K562 (cell line): ENCODE measurements around the gene HSD3B7. TPM values are rescaled to one million over a fixed set of nuclear protein-coding genes. Genes with fewer than 3 reads are reported as not detected.
A peak's percentile ranks its signal among the peaks of the same experiment; 100 is the strongest.

Experiments used
- BRD9 ChIP-seq: fragments of 450-650 bp; IDR thresholded peaks from 2 replicates; pipeline ENCODE4 v1.6.1; 2018; ENCODE audit warnings: low read depth; ENCODE audit not compliant: partially characterized antibody
- CXXC5 ChIP-seq: fragments of 250-450 bp; sonication (Bioruptor Pico); IDR thresholded peaks from 2 replicates; pipeline ENCODE4 v1.8.0; 2022; ENCODE audit warnings: inconsistent platforms, mild to moderate bottlenecking, moderate library complexity
- DACH1 ChIP-seq: fragments of 450-650 bp; IDR thresholded peaks from 2 replicates; pipeline ENCODE4 v1.6.1; 2018; ENCODE audit not compliant: partially characterized antibody
- DMBX1 ChIP-seq: fragments of 250-450 bp; sonication (Bioruptor Pico); IDR thresholded peaks from 2 replicates; pipeline ENCODE4 v1.8.0; 2022; ENCODE audit warnings: inconsistent platforms, mild to moderate bottlenecking, moderate library complexity, borderline replicate concordance
- HNRNPLL ChIP-seq: fragments of 200-400 bp; formaldehyde crosslinking; IDR thresholded peaks from 2 replicates; pipeline ENCODE4 v1.6.1; 2017; ENCODE audit warnings: low read length, low read depth, mild to moderate bottlenecking; ENCODE audit not compliant: poor library complexity, severe bottlenecking
- MBD2 ChIP-seq: sonication (generic); IDR thresholded peaks from 2 replicates; pipeline ENCODE4 v1.6.1; 2016; ENCODE audit warnings: low read depth, borderline replicate concordance
- MYC ChIP-seq, 2 experiments: fragments of 250-450 bp in 1 of 2; sonication (Bioruptor Pico) in 1 of 2; IDR thresholded peaks; 2 replicates each; pipeline versions ENCODE4 v1.5.1 to v1.6.1; 2012 to 2021; ENCODE audit warnings: low read depth in 2 of 2, borderline replicate concordance in 1 of 2, improper control_type of control experiment in 1 of 2, low read length in 1 of 2, mild to moderate bottlenecking in 1 of 2, moderate library complexity in 1 of 2
- PHB ChIP-seq: fragments of 250-450 bp; sonication (Bioruptor Pico); IDR thresholded peaks from 2 replicates; pipeline ENCODE4 v1.5.0; 2021
- RBM25 ChIP-seq: fragments of 200-400 bp; formaldehyde crosslinking; IDR thresholded peaks from 2 replicates; pipeline ENCODE4 v1.6.1; 2018; ENCODE audit warnings: low read length, low read depth, moderate library complexity; ENCODE audit not compliant: severe bottlenecking
- ZNF212 ChIP-seq: fragments of 450-650 bp; formaldehyde crosslinking; IDR thresholded peaks from 2 replicates; pipeline ENCODE4 v1.4.0; 2020; ENCODE audit warnings: mild to moderate bottlenecking
- ZNF324 ChIP-seq: fragments of 250-450 bp; sonication (Bioruptor Pico); IDR thresholded peaks from 2 replicates; pipeline ENCODE4 v1.4.0; 2020; ENCODE audit warnings: mild to moderate bottlenecking
- polyA plus RNA-seq, 8 experiments: library from polyadenylated mRNA; depleted of rRNA in 4 of 8; stranded (reverse) in 5 of 8; unstranded in 3 of 8; fragments of >200 nt; fragmentation: Nextera tagmentation in 2 of 8; fragmentation: Illumina TruSeq in 1 of 8; extraction: Ambion mirVana in 2 of 8; extraction: Trizol in 1 of 8; gene quantifications; 2 replicates each; pipeline versions ENCODE4 v1.2.1 to v1.2.3, GENCODE V29; 2011 to 2014; ENCODE audit warnings: inconsistent platforms in 1 of 8, missing spikeins in 1 of 8
- total RNA-seq, 7 experiments: library from RNA; depleted of rRNA in 6 of 7; stranded (reverse); fragments of >200 nt in 6 of 7; fragmentation: Illumina TruSeq in 2 of 7; extraction: Trizol in 2 of 7; gene quantifications; 2 replicates each; pipeline versions ENCODE4 v1.2.1 to v1.2.3, GENCODE V29; 2011 to 2021; ENCODE audit warnings: low replicate concordance in 1 of 7
- TF ChIP-seq, protein P1 (sequence below): fragments of 250-450 bp; sonication (Bioruptor Pico); IDR thresholded peaks from 2 replicates; pipeline ENCODE4 v1.5.0; 2022; ENCODE audit warnings: mild to moderate bottlenecking
- TF ChIP-seq, protein P2 (sequence below): sonication (generic); formaldehyde crosslinking; IDR thresholded peaks from 2 replicates; pipeline ENCODE4 v1.8.0; 2022; ENCODE audit warnings: missing genetic modification reagents, mild to moderate bottlenecking, borderline replicate concordance
- TF ChIP-seq, protein P3 (sequence below), 2 experiments: IDR thresholded peaks in 1 of 2; conservative IDR thresholded peaks in 1 of 2; 2 replicates each; pipeline ENCODE4 v1.6.1; 2016; ENCODE audit warnings: low read depth in 2 of 2, mild to moderate bottlenecking in 1 of 2, missing compliant biosample characterization in 1 of 2, missing genetic modification characterization in 1 of 2, moderate library complexity in 1 of 2
- TF ChIP-seq, protein P4 (sequence below): sonication (generic); formaldehyde crosslinking; IDR thresholded peaks from 2 replicates; pipeline ENCODE4 v1.8.0; 2023; ENCODE audit warnings: mild to moderate bottlenecking, missing genetic modification reagents

HSD3B7 gene
- total and polyA plus RNA-seq, 9 of the 15 experiments (the other 6 are each of a cell fraction or from before 2014, with no cell fraction given), result 5.4 to 49.1 (median 23.0) TPM

DNA sequence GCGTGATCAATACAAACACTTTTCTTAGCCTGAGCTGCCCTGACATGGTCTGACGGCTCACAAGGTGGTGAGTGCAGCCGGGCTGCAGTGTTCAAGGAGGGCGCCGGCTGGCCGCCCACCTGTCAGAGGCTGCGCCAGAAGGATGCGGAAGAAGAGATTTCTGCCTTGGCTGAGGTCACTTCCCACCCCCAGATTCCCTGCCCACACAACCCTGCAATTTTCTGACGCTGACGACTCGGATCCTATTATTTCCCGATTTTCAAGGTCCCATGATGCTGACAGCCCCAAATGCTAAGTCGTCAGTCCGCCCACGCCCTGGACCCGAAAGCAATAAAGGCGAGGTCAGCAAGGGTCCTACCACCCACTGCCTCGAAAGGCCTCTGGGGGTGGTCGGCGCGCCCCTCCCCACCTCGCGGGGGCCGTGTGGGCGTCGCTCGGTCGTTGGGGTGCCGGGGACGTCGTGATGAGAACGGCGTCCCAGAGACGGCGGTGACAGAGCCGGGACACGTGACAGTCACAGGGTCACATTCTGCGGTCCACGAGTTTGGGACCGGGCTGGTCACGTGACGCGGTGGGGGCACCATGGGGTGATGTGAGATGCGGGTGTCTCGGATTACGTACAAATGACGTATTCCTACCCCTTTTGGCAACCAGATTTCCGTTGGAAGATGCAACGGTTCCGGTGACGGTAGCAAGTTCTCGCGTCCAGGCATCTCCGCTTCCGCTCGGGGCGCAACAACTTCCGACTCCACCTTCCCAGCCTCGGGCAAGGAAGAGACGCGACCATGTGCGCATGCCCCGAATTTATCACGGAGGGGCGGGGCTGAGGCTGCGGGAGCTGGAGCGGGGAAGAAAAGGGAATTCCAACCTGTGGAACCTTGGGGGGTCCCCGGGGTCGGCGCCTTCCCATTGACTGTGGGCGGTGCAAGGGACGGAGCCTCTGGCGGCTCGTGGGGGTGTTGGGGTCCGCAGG is 48.0 kb downstream of the HSD3B7 start, which contains the start of gene STX4 (continued):
- TF ChIP-seq, protein P1, sequence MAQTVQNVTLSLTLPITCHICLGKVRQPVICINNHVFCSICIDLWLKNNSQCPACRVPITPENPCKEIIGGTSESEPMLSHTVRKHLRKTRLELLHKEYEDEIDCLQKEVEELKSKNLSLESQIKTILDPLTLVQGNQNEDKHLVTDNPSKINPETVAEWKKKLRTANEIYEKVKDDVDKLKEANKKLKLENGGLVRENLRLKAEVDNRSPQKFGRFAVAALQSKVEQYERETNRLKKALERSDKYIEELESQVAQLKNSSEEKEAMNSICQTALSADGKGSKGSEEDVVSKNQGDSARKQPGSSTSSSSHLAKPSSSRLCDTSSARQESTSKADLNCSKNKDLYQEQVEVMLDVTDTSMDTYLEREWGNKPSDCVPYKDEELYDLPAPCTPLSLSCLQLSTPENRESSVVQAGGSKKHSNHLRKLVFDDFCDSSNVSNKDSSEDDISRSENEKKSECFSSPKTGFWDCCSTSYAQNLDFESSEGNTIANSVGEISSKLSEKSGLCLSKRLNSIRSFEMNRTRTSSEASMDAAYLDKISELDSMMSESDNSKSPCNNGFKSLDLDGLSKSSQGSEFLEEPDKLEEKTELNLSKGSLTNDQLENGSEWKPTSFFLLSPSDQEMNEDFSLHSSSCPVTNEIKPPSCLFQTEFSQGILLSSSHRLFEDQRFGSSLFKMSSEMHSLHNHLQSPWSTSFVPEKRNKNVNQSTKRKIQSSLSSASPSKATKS (CRISPR knock-in tag), result no peak
- peak; percentile 75 for TF ChIP-seq BRD9
- TF ChIP-seq, protein P2, sequence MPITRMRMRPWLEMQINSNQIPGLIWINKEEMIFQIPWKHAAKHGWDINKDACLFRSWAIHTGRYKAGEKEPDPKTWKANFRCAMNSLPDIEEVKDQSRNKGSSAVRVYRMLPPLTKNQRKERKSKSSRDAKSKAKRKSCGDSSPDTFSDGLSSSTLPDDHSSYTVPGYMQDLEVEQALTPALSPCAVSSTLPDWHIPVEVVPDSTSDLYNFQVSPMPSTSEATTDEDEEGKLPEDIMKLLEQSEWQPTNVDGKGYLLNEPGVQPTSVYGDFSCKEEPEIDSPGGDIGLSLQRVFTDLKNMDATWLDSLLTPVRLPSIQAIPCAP (CRISPR knock-in tag), result no peak
- no peak for TF ChIP-seq RBM25
- TF ChIP-seq ZNF212 (CRISPR knock-in tag), result no peak
- TF ChIP-seq DMBX1, result peak; percentile 71; the same call in 1 of the 2 replicates
- peak; percentile 81 for TF ChIP-seq HNRNPLL
- TF ChIP-seq CXXC5 (CRISPR knock-in tag), result peak; percentile 98
- TF ChIP-seq, protein P3, sequence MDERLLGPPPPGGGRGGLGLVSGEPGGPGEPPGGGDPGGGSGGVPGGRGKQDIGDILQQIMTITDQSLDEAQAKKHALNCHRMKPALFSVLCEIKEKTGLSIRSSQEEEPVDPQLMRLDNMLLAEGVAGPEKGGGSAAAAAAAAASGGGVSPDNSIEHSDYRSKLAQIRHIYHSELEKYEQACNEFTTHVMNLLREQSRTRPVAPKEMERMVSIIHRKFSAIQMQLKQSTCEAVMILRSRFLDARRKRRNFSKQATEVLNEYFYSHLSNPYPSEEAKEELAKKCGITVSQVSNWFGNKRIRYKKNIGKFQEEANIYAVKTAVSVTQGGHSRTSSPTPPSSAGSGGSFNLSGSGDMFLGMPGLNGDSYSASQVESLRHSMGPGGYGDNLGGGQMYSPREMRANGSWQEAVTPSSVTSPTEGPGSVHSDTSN (CRISPR knock-in tag; IDR thresholded peaks at IDR 0.05; ENCODE audit: low read depth), result no peak
- TF ChIP-seq, protein P3 (tag; conservative IDR thresholded peaks at IDR 0.05; ENCODE audit: low read depth), result 0 out of 2 replicates have a peak, but pooled peaks have one; percentile 15
- TF ChIP-seq DACH1, result no peak
- 0 out of 2 replicates have a peak, but pooled peaks have one; percentile 18 for TF ChIP-seq ZNF324
- TF ChIP-seq PHB (CRISPR knock-in tag), result no peak
- TF ChIP-seq, protein P4, sequence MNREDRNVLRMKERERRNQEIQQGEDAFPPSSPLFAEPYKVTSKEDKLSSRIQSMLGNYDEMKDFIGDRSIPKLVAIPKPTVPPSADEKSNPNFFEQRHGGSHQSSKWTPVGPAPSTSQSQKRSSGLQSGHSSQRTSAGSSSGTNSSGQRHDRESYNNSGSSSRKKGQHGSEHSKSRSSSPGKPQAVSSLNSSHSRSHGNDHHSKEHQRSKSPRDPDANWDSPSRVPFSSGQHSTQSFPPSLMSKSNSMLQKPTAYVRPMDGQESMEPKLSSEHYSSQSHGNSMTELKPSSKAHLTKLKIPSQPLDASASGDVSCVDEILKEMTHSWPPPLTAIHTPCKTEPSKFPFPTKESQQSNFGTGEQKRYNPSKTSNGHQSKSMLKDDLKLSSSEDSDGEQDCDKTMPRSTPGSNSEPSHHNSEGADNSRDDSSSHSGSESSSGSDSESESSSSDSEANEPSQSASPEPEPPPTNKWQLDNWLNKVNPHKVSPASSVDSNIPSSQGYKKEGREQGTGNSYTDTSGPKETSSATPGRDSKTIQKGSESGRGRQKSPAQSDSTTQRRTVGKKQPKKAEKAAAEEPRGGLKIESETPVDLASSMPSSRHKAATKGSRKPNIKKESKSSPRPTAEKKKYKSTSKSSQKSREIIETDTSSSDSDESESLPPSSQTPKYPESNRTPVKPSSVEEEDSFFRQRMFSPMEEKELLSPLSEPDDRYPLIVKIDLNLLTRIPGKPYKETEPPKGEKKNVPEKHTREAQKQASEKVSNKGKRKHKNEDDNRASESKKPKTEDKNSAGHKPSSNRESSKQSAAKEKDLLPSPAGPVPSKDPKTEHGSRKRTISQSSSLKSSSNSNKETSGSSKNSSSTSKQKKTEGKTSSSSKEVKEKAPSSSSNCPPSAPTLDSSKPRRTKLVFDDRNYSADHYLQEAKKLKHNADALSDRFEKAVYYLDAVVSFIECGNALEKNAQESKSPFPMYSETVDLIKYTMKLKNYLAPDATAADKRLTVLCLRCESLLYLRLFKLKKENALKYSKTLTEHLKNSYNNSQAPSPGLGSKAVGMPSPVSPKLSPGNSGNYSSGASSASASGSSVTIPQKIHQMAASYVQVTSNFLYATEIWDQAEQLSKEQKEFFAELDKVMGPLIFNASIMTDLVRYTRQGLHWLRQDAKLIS (CRISPR knock-in tag), result peak; percentile 77; the same call in 1 of the 2 replicates
- peak; percentile 58 for TF ChIP-seq MBD2
- peak; percentile 94 for TF ChIP-seq MYC (IDR thresholded peaks at IDR 0.05; ENCODE audit: low read depth, low read length)
- TF ChIP-seq MYC (CRISPR knock-in tag; IDR thresholded peaks at IDR 0.05; ENCODE audit: borderline replicate concordance, low read depth), result peak; percentile 88; the same call in 1 of the 2 replicates
